Fibroblast of pulmonary artery (primary cell): ENCODE measurements around the gene CTR9.

ENCODE experiments used
- DNase-seq: peaks from one replicate; pipeline ENCODE4 v3.0.0-alpha.2; 2010; ENCODE audit warnings: low read depth
- H3K4me3 ChIP-seq: replicated peaks from 2 replicates; pipeline ENCODE4 v1.5.1; 2011; ENCODE audit warnings: low read depth, mild to moderate bottlenecking, control low read depth, low read length, moderate library complexity
- CTCF ChIP-seq: IDR thresholded peaks from 2 replicates; pipeline ENCODE4 v1.5.1; 2011; ENCODE audit warnings: mild to moderate bottlenecking, control low read depth, low read length, inconsistent platforms; ENCODE audit errors: missing control alignments

CTR9 gene

GRCh38 chr11:10742460-10743208 lies 8.4 kb upstream of the CTR9 start:
- DNase-seq, result no peak
- no peak for TF ChIP-seq CTCF
- no peak overlapping the region for H3K4me3 ChIP-seq

GRCh38 chr11:10743354-10744000 lies 7.6 kb upstream of the CTR9 start:
- no peak overlapping the region for H3K4me3 ChIP-seq
- no peak for DNase-seq
- no peak for TF ChIP-seq CTCF

DNA sequence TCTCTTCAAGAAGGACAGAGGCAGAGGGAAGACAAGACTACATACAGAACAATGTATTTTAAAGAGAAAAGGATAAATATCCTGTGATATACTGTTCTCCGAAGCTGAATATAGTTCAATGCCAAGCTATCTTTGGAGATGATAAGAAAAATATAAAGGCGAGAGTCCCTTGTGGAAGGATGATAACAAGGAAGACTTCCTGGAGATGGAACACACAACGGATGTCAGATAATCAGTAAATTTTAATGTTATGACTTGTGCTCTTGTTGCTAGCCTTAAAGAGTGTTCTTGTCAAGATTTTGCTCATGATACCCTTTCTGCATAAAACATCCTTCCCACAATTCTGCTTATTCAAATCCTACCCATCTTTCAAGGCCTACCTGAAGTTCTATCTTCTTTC lies 6.8 kb upstream of the CTR9 start:
- TF ChIP-seq CTCF, result no peak
- DNase-seq, result no peak
- no peak overlapping the region for H3K4me3 ChIP-seq

DNA sequence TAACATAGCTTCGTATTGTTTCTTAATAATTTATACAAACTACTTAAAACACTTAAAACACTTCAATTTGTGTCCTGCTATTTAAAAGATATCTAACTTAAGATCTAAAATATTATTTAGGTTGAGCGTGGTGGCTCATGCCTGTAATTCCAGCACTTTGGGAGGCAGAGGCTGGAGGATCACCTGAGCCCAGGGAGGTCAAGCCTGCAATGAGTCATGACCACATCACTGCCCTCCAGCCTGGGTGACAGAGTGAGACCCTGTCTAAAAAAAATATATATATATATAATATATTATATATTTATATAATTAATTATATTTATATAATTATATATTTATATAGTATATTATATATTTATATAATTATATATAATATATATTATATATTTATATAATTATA lies 4.2 kb upstream of the CTR9 start:
- no peak overlapping the region for H3K4me3 ChIP-seq
- no peak for DNase-seq
- TF ChIP-seq CTCF, result no peak

DNA sequence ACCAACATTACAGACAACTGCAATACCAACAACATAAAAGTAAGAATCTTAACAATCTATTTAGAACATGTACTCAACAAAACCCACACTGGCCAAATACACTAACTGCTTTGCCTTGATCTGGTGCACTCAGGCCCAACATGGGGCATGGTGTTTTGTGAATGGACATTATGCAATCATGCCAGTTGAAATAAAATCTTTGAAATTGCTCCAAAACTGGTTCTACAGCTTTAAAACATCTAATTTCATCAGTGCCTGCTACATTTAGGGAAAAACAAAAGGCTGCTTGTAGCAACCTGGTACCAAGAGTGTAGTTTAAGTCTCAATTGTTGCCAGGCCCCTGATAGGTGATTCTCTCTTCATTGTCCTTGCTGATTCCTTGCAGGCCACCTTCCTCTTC lies 3.3 kb upstream of the CTR9 start:
- no peak for TF ChIP-seq CTCF
- no peak overlapping the region for H3K4me3 ChIP-seq
- DNase-seq, result no peak

DNA sequence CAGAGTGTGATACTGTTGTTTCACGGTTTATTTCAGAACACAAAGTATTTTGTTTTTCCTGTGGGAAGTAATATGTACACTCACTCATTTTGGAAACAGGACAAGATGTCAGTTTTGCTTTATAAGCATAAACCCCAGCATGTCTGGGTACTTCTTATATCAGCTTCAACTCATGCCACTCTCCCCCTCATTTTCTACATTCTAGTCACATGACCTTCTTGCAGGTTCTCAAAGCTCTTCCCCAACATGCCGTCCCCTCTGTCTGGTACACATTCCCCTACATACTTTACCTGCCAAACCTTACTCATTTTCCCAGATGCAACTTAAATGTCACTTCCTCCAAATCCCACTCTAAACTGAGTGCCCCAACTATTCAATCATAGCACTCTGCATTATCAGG lies 1.6 kb upstream of the CTR9 start:
- H3K4me3 ChIP-seq, result no peak overlapping the region

More for the DNA sequence above, 1.6 kb upstream of the CTR9 start:
- no peak for DNase-seq
- TF ChIP-seq CTCF, result no peak
